ENCODE data around the gene ZRANB1.

The ZRANB1 gene

GRCh38 chr10:124992462-124993344, 50.8 kb downstream of the ZRANB1 start:
- FAIRE-seq (no peak), DNase-seq (ENCODE audit: insufficient read length, low spot score) (no peak)

- no peak for FAIRE-seq
Measured at GRCh38 chr10:124993345-124993708, 51.4 kb downstream of the ZRANB1 start.

GRCh38 chr10:124993736-124994451, 52.0 kb downstream of the ZRANB1 start:
- FAIRE-seq (no peak), DNase-seq (ENCODE audit: insufficient read length, low spot score) (no peak)

More at GRCh38 chr10:124993345-124993708, 51.4 kb downstream of the ZRANB1 start:
- DNase-seq (ENCODE audit: insufficient read length, low spot score), result no peak

DNA sequence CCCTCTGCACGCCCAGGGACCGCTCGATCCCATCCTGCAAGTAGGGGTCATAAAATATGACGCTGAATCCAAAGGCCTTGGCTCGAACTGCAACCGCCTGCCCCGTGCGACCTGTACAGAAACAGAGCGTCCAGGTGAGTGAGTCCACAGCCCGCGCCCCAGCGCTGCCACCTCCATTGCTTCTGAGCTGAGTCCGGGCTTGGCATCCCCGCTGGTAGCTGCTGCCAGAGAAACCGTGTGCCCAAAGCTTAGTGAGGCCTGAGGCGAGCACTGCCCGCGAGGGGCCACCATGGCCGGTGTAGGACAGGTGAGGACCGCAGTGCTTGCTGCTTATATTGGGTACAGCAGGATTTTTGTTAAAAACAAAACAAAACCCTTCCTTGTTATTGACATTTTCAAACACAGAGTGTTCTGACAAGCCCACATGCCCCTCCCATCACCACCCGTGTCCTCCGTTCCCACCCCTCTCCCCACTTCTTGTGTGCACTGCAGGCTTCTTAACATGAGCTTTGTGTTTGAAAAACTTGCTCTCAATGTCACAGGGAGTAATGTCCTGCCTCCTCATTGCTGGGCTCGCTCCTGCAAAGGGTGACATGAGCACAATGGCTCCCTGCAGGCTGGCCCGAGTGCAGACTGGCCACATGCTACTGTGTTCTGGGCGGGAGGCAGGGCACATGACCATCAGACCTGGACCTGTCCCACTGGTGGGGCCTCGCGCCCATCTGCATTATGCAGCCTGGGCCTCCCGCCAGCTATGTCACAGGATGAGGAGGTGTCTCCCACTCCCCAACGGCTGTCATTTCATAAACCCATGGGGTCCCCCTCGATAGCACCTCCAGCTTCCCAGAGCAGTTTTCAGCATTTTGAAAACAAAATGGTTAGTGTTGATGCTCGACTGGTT, 52.9 kb downstream of the ZRANB1 start:
- DNase-seq (ENCODE audit: insufficient read length, low spot score) (no peak), FAIRE-seq (no peak)

- DNase-seq (ENCODE audit: insufficient read length, low spot score) (no peak), FAIRE-seq (no peak)
Measured at GRCh38 chr10:124995605-124996004, 53.7 kb downstream of the ZRANB1 start.

GRCh38 chr10:124996127-124996853, 54.4 kb downstream of the ZRANB1 start:
- DNase-seq (ENCODE audit: insufficient read length, low spot score) (no peak), FAIRE-seq (no peak)

DNA sequence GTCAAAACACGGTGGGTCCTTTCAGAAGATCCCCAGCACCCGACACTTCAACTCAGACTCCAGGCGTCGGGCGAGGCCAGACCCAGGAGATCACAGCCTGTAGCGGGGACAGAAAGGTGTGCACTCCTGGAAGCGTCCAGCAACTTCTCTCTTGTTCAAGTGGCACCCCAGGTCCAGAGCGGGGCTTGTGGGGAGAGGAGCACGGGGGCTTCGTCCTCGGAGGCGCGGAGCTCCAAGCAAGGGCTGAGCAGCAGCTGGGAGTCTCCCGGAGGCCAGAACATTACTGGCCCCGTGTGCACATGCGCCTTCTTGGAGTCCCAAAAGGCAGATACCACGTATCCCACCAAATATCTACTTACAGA, 54.9 kb downstream of the ZRANB1 start:
- DNase-seq (ENCODE audit: insufficient read length, low spot score) (no peak), FAIRE-seq (no peak)

DNA sequence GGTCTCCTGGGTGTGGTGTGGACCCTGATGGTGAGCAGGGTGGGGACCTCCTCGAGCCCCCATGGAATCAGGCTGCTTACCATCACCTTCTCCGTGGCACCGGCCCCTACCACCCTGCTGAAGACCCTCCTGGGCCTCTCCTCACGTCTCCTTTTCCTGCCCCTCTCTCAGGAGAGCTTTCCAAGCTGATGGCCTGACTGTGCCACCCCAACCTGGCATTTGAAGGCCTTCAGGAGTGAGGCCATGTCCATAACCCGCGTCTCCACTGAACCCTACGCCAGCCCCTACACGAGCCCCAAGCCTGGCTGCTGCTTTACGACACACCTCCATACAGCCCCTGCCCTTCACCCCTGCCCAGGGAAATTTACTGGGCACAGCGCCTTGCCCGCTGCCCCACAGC, 55.4 kb downstream of the ZRANB1 start:
- no peak for FAIRE-seq

DNA sequence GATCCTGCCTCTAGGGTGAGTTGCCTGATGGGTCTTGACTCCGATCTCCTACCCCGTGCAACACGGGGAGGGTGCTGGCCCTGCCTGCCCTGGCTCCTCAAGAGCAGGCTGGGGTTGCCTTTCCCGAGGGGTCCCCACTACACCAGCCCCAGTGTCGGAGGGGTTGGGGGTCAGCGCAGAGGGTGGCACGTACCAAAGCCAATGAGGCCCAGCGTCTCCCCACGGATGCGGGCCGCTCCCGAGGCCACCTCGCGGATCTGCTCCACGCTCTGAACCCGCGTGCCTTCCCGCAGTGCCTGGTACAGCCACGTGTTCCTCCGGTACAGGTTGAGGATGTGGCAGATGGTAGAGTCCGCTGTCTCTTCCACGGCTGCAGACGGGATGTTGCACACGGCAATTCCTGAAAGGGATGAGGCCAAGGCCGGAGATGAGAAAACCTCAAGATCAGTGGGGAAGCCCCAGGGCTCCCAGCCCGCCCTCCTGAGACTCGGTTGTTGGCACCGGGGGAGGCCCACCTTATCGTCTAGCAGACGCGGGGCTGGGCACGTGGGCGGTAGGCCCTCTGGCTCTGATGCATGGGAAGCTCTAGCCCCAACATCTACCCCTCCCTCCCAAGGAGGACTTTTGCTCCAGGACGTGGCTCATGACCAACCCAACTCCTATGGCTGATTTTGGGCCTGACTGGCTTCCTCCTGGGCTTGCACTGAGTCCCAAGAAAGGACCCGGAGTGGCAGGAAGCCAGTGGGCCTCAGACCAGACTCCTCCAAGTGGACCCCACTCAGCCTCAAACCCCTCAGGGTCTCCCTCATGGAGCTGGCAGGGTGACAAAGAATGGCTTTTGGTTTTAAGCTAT, 56.1 kb downstream of the ZRANB1 start:
- FAIRE-seq (no peak), DNase-seq (ENCODE audit: insufficient read length, low spot score) (no peak)

More for the DNA sequence above, 55.4 kb downstream of the ZRANB1 start:
- DNase-seq (ENCODE audit: insufficient read length, low spot score), result no peak

DNA sequence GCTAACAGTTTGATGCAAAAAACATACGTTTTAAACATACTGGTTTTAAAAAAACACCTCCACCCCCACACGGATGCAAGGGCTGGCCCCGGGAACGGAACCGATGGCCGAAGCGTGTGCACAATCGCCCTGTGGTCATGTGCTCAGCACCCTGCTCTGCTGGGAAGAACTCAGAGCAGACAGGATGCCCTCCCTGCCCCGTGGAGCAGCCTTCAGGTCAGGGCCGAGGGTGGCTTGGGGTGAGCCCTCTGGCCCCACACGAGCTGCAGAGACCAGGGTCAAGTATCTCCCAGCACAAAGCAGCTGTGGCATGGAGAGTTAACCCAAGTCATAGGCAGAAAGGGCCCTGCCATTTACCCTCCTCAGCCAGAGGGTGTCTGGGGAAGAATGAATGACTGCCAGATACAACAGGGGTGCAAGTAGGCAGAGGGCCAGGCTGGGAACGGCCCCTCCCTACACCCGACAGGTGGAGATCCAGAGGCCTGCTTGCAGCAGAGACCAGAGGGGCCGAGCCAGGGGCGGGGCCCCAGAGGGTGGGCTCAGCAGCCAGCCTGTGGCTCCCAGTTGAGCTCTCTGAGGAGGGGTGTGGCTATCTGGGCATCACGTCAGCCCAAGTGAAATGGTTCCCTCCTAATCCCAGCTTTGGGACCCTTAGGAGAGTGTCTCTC, 56.8 kb downstream of the ZRANB1 start:
- FAIRE-seq, result no peak
- DNase-seq (ENCODE audit: insufficient read length, low spot score), result no peak

DNA sequence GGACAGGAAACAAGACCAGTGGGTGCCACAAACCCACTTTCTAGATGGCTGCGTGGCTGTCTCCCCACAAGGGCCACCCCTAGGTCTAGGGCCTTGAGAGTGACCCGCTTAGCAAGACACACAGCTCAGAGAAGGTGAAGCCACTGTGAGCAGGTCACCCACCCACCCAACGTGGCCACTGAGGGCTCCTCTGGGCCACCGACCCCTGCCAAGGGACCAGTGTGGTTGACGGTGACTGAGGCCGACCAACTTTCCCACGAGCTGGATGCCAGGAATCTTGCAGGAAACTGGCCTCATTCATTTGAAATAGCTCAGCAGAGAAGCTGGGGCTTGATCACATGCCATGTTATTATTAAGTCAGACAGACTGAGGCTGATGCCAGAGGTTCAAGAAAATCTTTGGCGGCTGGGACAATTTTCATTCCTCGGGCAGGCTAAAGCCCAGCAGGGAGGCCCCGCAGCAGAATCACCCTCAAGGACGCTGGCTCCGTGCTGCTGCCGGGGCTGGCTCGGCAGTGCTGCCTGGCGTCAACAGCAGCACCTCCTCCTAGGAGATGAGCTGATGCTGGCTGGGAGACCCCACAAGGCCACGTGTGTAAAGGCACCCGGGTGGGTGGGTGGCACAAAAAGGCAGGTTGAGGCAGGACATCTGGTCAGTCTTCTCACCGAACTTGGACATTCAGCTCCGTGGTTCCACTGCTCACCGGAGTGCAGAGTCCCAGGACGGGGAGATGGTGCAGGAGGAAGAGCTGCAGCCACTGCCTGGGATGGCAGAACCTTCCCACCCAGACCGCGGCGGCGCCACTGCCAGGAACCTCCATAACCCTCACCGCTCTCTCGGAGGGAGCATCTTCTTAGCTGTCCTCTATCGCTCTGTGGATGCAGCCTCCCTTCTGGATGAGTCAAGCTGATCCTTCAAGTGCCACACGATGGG, 57.8 kb downstream of the ZRANB1 start:
- peak; percentile 3 for DNase-seq (ENCODE audit: insufficient read length, low spot score)
- FAIRE-seq, result no peak

- FAIRE-seq (no peak), DNase-seq (ENCODE audit: insufficient read length, low spot score) (peak; percentile 9)
Measured at GRCh38 chr10:125000366-125001312, 58.7 kb downstream of the ZRANB1 start.

DNA sequence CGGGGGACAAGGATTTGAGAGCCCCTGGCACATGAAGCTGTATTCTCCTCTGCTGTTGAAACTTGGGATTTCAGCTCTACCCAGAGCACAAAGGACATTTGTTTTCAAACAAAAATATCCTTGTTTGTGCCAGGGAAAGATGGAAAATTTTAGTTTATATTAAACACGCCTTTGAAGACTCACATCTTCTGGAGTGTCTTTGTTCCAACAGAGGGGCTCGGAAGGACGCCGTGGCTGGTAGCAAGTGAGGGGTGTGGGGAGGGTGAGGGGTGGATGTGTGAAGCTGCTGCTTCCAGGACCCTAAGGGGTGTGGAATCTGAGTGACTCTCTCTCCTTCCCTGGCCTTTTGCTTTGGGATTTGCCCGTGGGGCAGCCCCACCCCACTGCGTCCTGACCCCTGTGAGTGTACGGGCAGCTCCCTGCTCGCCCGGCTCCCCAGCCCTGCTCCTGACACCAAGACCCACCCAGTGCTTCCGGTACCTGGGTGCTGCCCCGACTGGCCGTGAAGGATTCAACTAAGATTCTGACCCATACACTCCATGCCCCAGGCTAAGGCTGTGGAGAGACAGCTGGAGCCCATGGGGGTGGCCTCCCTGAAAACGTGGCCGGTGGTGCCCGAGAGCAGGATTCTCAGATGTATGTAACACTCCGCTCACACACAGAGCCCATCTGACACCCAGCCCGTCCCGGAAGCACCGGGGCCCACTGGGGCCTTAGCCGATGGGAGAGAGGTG, 59.6 kb downstream of the ZRANB1 start:
- DNase-seq (ENCODE audit: insufficient read length, low spot score) (no peak), FAIRE-seq (no peak)

DNA sequence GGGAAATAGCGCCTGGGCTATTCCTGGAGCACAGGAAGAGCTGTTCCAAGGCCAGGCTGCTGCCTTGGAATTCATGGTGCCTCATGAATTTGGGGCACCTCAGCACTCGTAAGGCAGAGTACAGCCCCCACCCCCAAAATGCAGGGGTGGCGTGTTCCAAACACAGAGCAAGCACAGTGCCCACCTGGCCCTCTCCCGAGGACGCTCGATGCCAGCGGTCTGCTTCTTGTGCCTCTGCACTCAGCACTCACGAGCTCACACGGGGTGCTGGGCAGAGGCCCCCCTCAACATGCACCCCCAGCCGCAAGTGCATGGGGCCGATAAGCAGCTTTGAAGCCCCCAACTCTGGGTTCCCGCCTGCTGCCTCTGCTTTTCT, 60.1 kb downstream of the ZRANB1 start:
- DNase-seq (ENCODE audit: insufficient read length, low spot score) (no peak), FAIRE-seq (no peak)

DNA sequence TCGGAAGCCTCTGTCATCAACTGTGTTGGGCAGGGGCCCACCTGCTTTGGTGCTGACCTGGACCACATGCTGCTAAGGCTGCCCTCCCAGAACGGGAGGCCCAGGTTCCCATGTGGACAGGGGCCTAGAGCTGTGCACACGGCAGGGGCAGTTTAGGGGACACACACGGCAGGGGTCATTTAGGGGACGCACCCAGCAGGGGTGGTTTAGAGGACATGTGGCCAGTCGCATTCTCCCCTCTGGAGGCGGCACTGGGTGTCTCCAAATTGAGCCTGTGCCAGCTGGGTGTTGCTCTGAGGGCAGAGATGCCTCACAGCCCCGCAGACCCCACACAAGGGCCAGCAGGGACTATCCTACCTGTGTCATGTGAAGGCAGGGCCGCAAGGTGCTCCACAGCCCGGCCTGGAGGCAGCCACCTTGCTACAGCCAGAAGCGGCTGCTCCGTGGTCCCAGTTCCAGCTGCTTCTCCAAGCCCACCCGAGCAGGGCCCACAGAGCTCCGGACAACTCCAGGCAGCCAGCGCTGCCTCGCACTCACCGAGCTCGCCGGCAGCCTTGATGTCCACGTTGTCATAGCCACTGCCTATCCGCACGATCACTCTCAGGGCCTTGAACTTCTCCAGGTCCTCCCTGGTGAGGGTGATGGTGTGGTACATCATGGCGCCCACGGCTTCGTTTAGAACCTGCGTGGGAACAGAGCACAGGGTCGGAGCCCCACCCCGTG, 60.7 kb downstream of the ZRANB1 start:
- DNase-seq (ENCODE audit: insufficient read length, low spot score) (no peak), FAIRE-seq (no peak)
